ENCODE data around the gene CACNG4. TPM values are rescaled to one million over a fixed set of nuclear protein-coding genes. Genes with fewer than 3 reads are reported as not detected.

The CACNG4 gene
- polyA plus RNA-seq, 2 of the 4 experiments (the other 2 are of a cell fraction): 6.2 to 10.2 TPM

DNA sequence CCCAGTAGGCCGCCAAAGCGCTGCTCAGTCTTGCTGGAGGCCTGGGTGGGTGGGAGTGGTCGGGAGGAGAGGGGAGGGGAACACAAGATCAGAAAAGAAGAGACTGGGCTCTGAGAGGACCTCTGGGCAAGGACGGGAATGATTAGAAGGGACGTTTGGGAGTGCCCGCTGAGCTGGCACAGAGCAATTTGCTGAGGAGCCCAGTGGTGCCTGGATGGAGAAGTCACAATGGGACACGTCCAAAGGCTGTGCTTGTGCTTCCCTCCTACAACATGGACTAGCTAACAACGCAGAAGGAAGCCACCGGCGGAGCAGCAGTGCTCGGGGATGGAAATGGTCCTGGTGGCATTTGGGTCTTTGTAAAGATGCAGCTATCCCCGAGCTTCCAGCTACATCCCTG is 45.6 kb upstream of the CACNG4 start:
- no peaks in the 10 kb centered on the region for H3K4me1 ChIP-seq
- H3K9me3 ChIP-seq: peaks cover 5% of the 10 kb centered on the region; the same call in 1 of the 3 replicates
- WGBS (ENCODE audit: missing lambda C conversion rate): 67% methylated on average over 12 of the region's 12 CpGs
- ChIA-PET CTCF (interaction anchor here (0.6 to 1.6 kb wide), 4 partner anchors 10 to 74 kb away, joined by 3 to 4 read pairs (median 4); no protein-coding TSS in a partner anchor), POLR2A (interaction anchor here (1.2 kb wide), 1 partner anchor 33 kb away, joined by 3 read pairs; no protein-coding TSS in a partner anchor)
- H3K4me3 ChIP-seq: no peak overlapping the region
- TF ChIP-seq FOSB (CRISPR knock-in tag; IDR thresholded peaks at IDR 0.05) (no peak), SREBF2 (IDR thresholded peaks at IDR 0.05) (no peak), RAD21 (conservative IDR thresholded peaks at IDR 0.05 in 1 of 2, IDR thresholded peaks at IDR 0.05 in 1 of 2) (no peak), SMC3 (IDR thresholded peaks at IDR 0.05) (no peak), MAFK (IDR thresholded peaks at IDR 0.05; ENCODE audit: partially characterized antibody) (no peak), ZNF302 (CRISPR knock-in tag; IDR thresholded peaks at IDR 0.05) (no peak), TP53 (CRISPR knock-in tag; IDR thresholded peaks at IDR 0.05) (no peak), JUN (IDR thresholded peaks at IDR 0.05) (no peak), CEBPB (IDR thresholded peaks at IDR 0.05) (no peak), HOXB13 (CRISPR knock-in tag; IDR thresholded peaks at IDR 0.05; ENCODE audit: low read depth) (no peak)
- TF ChIP-seq, protein P1, sequence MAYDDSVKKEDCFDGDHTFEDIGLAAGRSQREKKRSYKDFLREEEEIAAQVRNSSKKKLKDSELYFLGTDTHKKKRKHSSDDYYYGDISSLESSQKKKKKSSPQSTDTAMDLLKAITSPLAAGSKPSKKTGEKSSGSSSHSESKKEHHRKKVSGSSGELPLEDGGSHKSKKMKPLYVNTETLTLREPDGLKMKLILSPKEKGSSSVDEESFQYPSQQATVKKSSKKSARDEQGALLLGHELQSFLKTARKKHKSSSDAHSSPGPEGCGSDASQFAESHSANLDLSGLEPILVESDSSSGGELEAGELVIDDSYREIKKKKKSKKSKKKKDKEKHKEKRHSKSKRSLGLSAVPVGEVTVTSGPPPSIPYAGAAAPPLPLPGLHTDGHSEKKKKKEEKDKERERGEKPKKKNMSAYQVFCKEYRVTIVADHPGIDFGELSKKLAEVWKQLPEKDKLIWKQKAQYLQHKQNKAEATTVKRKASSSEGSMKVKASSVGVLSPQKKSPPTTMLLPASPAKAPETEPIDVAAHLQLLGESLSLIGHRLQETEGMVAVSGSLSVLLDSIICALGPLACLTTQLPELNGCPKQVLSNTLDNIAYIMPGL (CRISPR knock-in tag; IDR thresholded peaks at IDR 0.05; ENCODE audit: borderline replicate concordance): no peak
- TF ChIP-seq, protein P2, sequence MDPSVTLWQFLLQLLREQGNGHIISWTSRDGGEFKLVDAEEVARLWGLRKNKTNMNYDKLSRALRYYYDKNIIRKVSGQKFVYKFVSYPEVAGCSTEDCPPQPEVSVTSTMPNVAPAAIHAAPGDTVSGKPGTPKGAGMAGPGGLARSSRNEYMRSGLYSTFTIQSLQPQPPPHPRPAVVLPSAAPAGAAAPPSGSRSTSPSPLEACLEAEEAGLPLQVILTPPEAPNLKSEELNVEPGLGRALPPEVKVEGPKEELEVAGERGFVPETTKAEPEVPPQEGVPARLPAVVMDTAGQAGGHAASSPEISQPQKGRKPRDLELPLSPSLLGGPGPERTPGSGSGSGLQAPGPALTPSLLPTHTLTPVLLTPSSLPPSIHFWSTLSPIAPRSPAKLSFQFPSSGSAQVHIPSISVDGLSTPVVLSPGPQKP (IDR thresholded peaks at IDR 0.05; ENCODE audit: low read depth, low read length): no peak
- ATAC-seq (no peak), DNase-seq (ENCODE audit: low read depth in 1 of 2, low spot score in 1 of 2) (no peak), FAIRE-seq (no peak)
- H3K27ac ChIP-seq: no peak overlapping the region
- H3K4me2 ChIP-seq: no peak overlapping the region

DNA sequence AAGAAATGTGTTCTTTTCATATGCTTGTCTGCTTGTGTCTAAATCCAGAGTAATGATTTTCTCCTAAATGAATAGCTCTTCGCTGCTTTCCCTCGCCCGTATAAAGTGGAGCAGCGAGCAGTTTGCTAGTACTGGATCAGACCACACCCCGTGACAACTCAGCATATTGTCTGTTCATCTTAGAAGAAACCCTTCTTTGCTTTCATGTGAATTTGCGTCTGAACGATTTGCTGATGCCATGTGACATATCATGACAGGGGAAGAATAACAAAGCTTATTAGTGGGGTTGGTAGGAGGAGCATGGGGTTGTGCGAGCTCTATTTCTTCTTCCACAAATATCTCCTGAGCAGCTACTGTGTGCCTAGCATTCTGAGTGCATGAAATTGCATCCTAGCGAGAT is 44.1 kb upstream of the CACNG4 start:
- POLR2A ChIA-PET: no interaction called here
- no peak overlapping the region for H3K27ac ChIP-seq
- DNase-seq (ENCODE audit: low read depth in 1 of 2, low spot score in 1 of 2) (no peak), FAIRE-seq (no peak), ATAC-seq (no peak)
- H3K4me2 ChIP-seq: no peak overlapping the region
- TF ChIP-seq, protein P3, sequence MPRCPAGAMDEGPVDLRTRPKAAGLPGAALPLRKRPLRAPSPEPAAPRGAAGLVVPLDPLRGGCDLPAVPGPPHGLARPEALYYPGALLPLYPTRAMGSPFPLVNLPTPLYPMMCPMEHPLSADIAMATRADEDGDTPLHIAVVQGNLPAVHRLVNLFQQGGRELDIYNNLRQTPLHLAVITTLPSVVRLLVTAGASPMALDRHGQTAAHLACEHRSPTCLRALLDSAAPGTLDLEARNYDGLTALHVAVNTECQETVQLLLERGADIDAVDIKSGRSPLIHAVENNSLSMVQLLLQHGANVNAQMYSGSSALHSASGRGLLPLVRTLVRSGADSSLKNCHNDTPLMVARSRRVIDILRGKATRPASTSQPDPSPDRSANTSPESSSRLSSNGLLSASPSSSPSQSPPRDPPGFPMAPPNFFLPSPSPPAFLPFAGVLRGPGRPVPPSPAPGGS (IDR thresholded peaks at IDR 0.05): no peak
- TF ChIP-seq RCOR1 (IDR thresholded peaks at IDR 0.05; ENCODE audit: low read depth, low read length) (no peak), CBX2 (IDR thresholded peaks at IDR 0.05; ENCODE audit: borderline replicate concordance, low read depth) (no peak), KDM1A (IDR thresholded peaks at IDR 0.05; ENCODE audit: low read depth) (no peak), JUN (IDR thresholded peaks at IDR 0.05) (no peak), RAD21 (conservative IDR thresholded peaks at IDR 0.05 in 1 of 2, IDR thresholded peaks at IDR 0.05 in 1 of 2) (no peak), RNF2 (IDR thresholded peaks at IDR 0.05; ENCODE audit: borderline replicate concordance, low read depth) (no peak), ESRRA (IDR thresholded peaks at IDR 0.05; ENCODE audit: borderline replicate concordance, low read length) (no peak), CEBPB (IDR thresholded peaks at IDR 0.05) (no peak), MAFK (IDR thresholded peaks at IDR 0.05; ENCODE audit: partially characterized antibody) (no peak), FOSB (CRISPR knock-in tag; IDR thresholded peaks at IDR 0.05) (no peak), SMC3 (IDR thresholded peaks at IDR 0.05) (no peak)
- TF ChIP-seq, protein P4, sequence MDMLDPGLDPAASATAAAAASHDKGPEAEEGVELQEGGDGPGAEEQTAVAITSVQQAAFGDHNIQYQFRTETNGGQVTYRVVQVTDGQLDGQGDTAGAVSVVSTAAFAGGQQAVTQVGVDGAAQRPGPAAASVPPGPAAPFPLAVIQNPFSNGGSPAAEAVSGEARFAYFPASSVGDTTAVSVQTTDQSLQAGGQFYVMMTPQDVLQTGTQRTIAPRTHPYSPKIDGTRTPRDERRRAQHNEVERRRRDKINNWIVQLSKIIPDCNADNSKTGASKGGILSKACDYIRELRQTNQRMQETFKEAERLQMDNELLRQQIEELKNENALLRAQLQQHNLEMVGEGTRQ (IDR thresholded peaks at IDR 0.05): no peak
- H3K4me3 ChIP-seq: no peak overlapping the region
- H3K9me3 ChIP-seq: peaks cover 5% of the 10 kb centered on the region; the same call in 1 of the 3 replicates
- 61% methylated on average over 9 of the region's 9 CpGs for WGBS (ENCODE audit: missing lambda C conversion rate)
- no peaks in the 10 kb centered on the region for H3K4me1 ChIP-seq
- CTCF ChIA-PET: interaction anchor here (0.7 to 1.4 kb wide), 4 partner anchors 13 to 735 kb away, joined by 3 read pairs; no protein-coding TSS in a partner anchor

Data from A549 (cell line).